ENCODE results near the gene GNAO1. TPM values are rescaled to one million over a fixed set of nuclear protein-coding genes. Genes with fewer than 3 reads are reported as not detected.

GNAO1 gene
- total and polyA plus RNA-seq, 2 experiments from 2014 or later, result under 0.01 to 0.18 TPM

DNA sequence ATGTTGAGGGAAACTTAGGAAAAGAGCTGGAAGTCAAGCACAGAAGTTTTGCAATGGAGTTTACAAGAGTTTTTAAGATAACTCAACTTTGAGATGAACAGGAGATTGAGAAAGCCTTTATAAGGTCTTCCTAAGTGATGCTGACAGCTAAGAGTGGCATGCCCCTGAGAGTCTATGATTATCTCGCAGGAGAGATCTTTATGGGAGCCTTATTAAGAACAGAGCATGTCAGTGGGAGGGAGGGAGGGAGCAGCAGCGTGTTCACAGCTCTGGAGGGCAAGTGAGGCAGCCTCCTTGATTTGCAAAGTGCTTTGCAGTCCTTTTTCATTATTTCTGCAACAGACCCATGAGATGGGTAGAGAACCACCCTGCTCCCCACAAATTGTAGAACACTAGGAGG is 30.7 kb downstream of the GNAO1 start:
- in situ Hi-C loops (cut with MboI), result no loop called here
- Histone ChIP-seq H3F3A (ENCODE audit: insufficient read depth) (no peaks in the 10 kb centered on the region), H3K9me3 (ENCODE audit: low read depth) (no peaks in the 10 kb centered on the region), H4K20me1 (ENCODE audit: insufficient read depth) (no peaks in the 10 kb centered on the region), H3K9me2 (ENCODE audit: insufficient read depth) (no peaks in the 10 kb centered on the region), H3K4me3 (no peak overlapping the region), H3K4me2 (ENCODE audit: unreplicated experiment) (no peak overlapping the region), H3K79me2 (ENCODE audit: insufficient read depth) (no peaks in the 10 kb centered on the region), H3K36me3 (ENCODE audit: low read depth) (no peaks in the 10 kb centered on the region), H2AFZ (no peak overlapping the region), H3K27me3 (replicated peaks; ENCODE audit: insufficient read depth) (no peaks in the 10 kb centered on the region), H3K4me1 (ENCODE audit: insufficient read depth) (no peaks in the 10 kb centered on the region), H3K9ac (no peak overlapping the region), H3K27ac (no peak overlapping the region)
- TF ChIP-seq EZH2 (IDR thresholded peaks at IDR 0.05; ENCODE audit: insufficient read depth, poor library complexity, severe bottlenecking) (no peak), EZH2phosphoT487 (IDR thresholded peaks at IDR 0.05; ENCODE audit: insufficient read depth, low read depth) (no peak)
- WGBS, 2 experiments (ENCODE audit: low coverage in 1 of 2, low lambda C conversion rate in 2 of 2, missing lambda C conversion rate in 2 of 2), result 27% methylated on average over 2 of the region's 2 CpGs
- DNase-seq, result no peak

DNA sequence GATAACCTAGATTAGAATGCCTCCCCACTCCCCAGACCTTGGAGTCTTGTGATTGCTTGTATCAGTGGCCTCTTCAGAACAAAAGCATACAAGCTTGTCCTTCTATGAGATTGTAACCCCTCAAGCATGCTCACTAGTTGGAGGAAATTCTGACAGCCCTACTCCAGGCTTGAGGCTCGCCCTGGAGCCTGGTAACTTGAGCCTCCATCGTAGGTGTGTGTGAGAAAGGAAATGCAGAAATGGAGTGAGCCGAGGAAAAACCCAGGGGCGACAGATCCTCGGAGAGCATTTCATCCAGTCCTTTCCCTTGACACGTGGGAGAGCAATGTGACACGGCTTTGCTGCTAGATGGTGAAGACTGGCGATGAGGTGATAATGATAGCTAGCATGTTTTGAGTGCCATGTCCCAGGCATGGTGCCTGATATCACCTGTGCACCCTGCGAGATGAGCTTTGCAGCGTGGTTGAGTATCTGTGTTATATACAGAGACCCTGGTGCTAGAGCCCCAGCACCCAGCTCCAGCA is 31.2 kb downstream of the GNAO1 start:
- 50 to 55% methylated on average over 10 of the region's 10 CpGs for WGBS, 2 experiments (ENCODE audit: low coverage in 1 of 2, low lambda C conversion rate in 2 of 2, missing lambda C conversion rate in 2 of 2)
- no peaks in the 10 kb centered on the region for H4K20me1 ChIP-seq (ENCODE audit: insufficient read depth)
- no peak overlapping the region for H3K9ac ChIP-seq
- H3K9me2 ChIP-seq (ENCODE audit: insufficient read depth), result no peaks in the 10 kb centered on the region
- H3K27me3 ChIP-seq (replicated peaks; ENCODE audit: insufficient read depth), result no peaks in the 10 kb centered on the region
- TF ChIP-seq EZH2phosphoT487 (IDR thresholded peaks at IDR 0.05; ENCODE audit: insufficient read depth, low read depth) (no peak), EZH2 (IDR thresholded peaks at IDR 0.05; ENCODE audit: insufficient read depth, poor library complexity, severe bottlenecking) (no peak)
- no peaks in the 10 kb centered on the region for H3K9me3 ChIP-seq (ENCODE audit: low read depth)
- in situ Hi-C loops (cut with MboI), result no loop called here
- no peaks in the 10 kb centered on the region for H3K4me1 ChIP-seq (ENCODE audit: insufficient read depth)
- no peaks in the 10 kb centered on the region for H3F3A ChIP-seq (ENCODE audit: insufficient read depth)
- no peak for DNase-seq
- H3K27ac ChIP-seq, result no peak overlapping the region
- H3K4me2 ChIP-seq (ENCODE audit: unreplicated experiment), result no peak overlapping the region
- H3K79me2 ChIP-seq (ENCODE audit: insufficient read depth), result no peaks in the 10 kb centered on the region
- H3K36me3 ChIP-seq (ENCODE audit: low read depth), result no peaks in the 10 kb centered on the region
- no peak overlapping the region for H3K4me3 ChIP-seq
- no peak overlapping the region for H2AFZ ChIP-seq

DNA sequence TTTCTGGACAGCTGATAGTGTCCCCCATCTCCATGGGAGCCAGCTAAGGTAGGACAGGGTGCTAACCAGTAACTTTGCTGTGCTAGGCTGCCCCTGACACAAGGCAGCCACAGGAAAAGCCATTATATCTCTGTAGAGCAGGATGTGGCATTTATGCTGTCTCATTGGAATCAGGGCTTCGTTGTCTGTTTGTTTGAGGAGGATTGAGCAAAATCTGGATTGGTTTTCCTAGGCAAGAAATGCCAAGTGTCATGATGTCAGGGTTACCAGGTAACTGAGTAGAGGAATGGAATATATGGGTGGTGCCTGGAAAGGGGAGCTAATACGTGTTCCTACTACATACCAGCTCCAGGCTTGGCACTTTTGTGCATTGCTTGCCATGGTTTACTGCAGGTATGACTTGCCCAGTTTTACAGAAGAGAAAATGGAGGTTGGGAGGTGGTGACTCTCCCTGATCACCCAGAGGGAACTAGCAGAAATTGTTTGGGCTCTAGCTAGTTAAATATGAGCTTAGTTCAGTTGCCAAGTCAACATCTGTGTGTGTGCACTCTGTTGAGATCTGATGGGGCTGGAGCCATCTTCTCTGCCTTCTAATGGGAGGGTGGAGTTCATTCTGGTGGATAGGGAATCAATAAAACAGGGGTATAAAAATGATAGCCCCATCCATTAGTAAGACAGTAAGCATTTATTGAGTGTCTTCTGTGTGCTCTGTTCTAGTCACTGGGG is 33.9 kb downstream of the GNAO1 start:
- no peaks in the 10 kb centered on the region for H3K27me3 ChIP-seq (replicated peaks; ENCODE audit: insufficient read depth)
- no peak overlapping the region for H3K9ac ChIP-seq
- no peaks in the 10 kb centered on the region for H3K9me3 ChIP-seq (ENCODE audit: low read depth)
- in situ Hi-C loops (cut with MboI), result no loop called here
- no peak overlapping the region for H3K4me3 ChIP-seq
- H3K27ac ChIP-seq, result no peak overlapping the region
- no peak for DNase-seq
- WGBS, 2 experiments (ENCODE audit: low coverage in 1 of 2, low lambda C conversion rate in 2 of 2, missing lambda C conversion rate in 2 of 2), result 24 to 25% methylated on average over 2 of the region's 2 CpGs
- TF ChIP-seq EZH2 (IDR thresholded peaks at IDR 0.05; ENCODE audit: insufficient read depth, poor library complexity, severe bottlenecking), result no peak
- TF ChIP-seq EZH2phosphoT487 (IDR thresholded peaks at IDR 0.05; ENCODE audit: insufficient read depth, low read depth), result no peak
- no peaks in the 10 kb centered on the region for H3K36me3 ChIP-seq (ENCODE audit: low read depth)
- no peaks in the 10 kb centered on the region for H3K4me1 ChIP-seq (ENCODE audit: insufficient read depth)
- no peak overlapping the region for H3K4me2 ChIP-seq (ENCODE audit: unreplicated experiment)
- H4K20me1 ChIP-seq (ENCODE audit: insufficient read depth), result no peaks in the 10 kb centered on the region
- no peak overlapping the region for H2AFZ ChIP-seq
- no peaks in the 10 kb centered on the region for H3K9me2 ChIP-seq (ENCODE audit: insufficient read depth)
- no peaks in the 10 kb centered on the region for H3K79me2 ChIP-seq (ENCODE audit: insufficient read depth)
- H3F3A ChIP-seq (ENCODE audit: insufficient read depth), result no peaks in the 10 kb centered on the region

DNA sequence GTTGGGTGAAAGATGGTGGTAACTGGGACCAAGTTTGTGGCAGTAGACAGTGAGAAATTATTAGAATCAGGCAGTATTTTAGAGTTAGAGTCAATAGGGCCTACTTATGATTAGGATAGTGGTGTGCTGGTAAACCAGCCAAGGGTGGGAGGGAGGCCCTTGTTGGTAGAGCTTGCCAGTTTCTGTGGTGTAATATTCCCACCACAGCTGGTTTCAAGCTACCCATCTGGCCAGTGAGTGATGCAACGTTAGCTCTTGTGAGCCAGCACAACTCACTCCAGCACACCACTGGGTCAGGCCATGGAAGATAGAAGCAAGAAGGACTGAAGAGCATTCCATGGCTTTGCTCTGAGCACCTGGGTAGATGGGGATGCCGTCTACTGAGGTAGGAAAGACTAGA is 34.9 kb downstream of the GNAO1 start:
- no peak overlapping the region for H3K27ac ChIP-seq
- H2AFZ ChIP-seq, result no peak overlapping the region
- H3F3A ChIP-seq (ENCODE audit: insufficient read depth), result no peaks in the 10 kb centered on the region
- no peak overlapping the region for H3K9ac ChIP-seq
- TF ChIP-seq EZH2 (IDR thresholded peaks at IDR 0.05; ENCODE audit: insufficient read depth, poor library complexity, severe bottlenecking) (no peak), EZH2phosphoT487 (IDR thresholded peaks at IDR 0.05; ENCODE audit: insufficient read depth, low read depth) (no peak)
- H3K36me3 ChIP-seq (ENCODE audit: low read depth), result no peaks in the 10 kb centered on the region
- in situ Hi-C loops (cut with MboI), result no loop called here
- H3K9me3 ChIP-seq (ENCODE audit: low read depth), result no peaks in the 10 kb centered on the region
- no peak for DNase-seq
- no peaks in the 10 kb centered on the region for H4K20me1 ChIP-seq (ENCODE audit: insufficient read depth)
- H3K9me2 ChIP-seq (ENCODE audit: insufficient read depth), result no peaks in the 10 kb centered on the region
- no peaks in the 10 kb centered on the region for H3K79me2 ChIP-seq (ENCODE audit: insufficient read depth)
- H3K4me1 ChIP-seq (ENCODE audit: insufficient read depth), result no peaks in the 10 kb centered on the region
- 11 to 13% methylated on average over 2 of the region's 2 CpGs for WGBS, 2 experiments (ENCODE audit: low coverage in 1 of 2, low lambda C conversion rate in 2 of 2, missing lambda C conversion rate in 2 of 2)
- H3K27me3 ChIP-seq (replicated peaks; ENCODE audit: insufficient read depth), result no peaks in the 10 kb centered on the region
- no peak overlapping the region for H3K4me2 ChIP-seq (ENCODE audit: unreplicated experiment)
- no peak overlapping the region for H3K4me3 ChIP-seq
